HepG2 (cell line): ENCODE results near the gene LPO. TPM values are rescaled to one million over a fixed set of nuclear protein-coding genes. Genes with fewer than 3 reads are reported as not detected.
A peak's percentile ranks its signal among the peaks of the same experiment; 100 is the strongest.

Experiments used
- CCAR2 ChIP-seq: fragments of 200-400 bp; formaldehyde crosslinking; optimal IDR thresholded peaks from 2 replicates; pipeline ENCODE3; 2018; ENCODE audit warnings: low read depth, mild to moderate bottlenecking, low read length, moderate library complexity
- FOXC1 ChIP-seq: sonication (generic); formaldehyde crosslinking; IDR thresholded peaks from 2 replicates; pipeline ENCODE4 v1.8.0; 2022; ENCODE audit warnings: mild to moderate bottlenecking, missing genetic modification reagents, borderline replicate concordance
- HDAC6 ChIP-seq: fragments of 200-600 bp; sonication (generic); IDR thresholded peaks from 2 replicates; pipeline ENCODE4 v1.7.0; 2017; ENCODE audit warnings: mild to moderate bottlenecking, antibody characterized with exemption, low read length, low read depth
- KLF11 ChIP-seq: IDR thresholded peaks from 2 replicates; pipeline ENCODE4 v1.6.1; 2016; ENCODE audit warnings: missing compliant biosample characterization
- KLF16 ChIP-seq, 2 experiments: sonication (generic) in 1 of 2; formaldehyde crosslinking in 1 of 2; IDR thresholded peaks; 2 replicates each; pipeline versions ENCODE4 v1.6.1 to v1.8.0; 2016 to 2023; ENCODE audit warnings: missing genetic modification reagents in 2 of 2, missing compliant biosample characterization in 1 of 2
- KLF6 ChIP-seq: IDR thresholded peaks from 2 replicates; pipeline ENCODE4 v1.8.0; 2016; ENCODE audit warnings: missing biosample characterization, missing genetic modification reagents
- MIER3 ChIP-seq: IDR thresholded peaks from 2 replicates; pipeline ENCODE4 v1.6.1; 2016; ENCODE audit warnings: missing compliant biosample characterization, borderline replicate concordance
- NR2F6 ChIP-seq, 2 experiments: IDR thresholded peaks; 2 replicates each; pipeline ENCODE4 v1.6.1; 2016; ENCODE audit warnings: antibody characterized with exemption in 1 of 2, mild to moderate bottlenecking in 1 of 2
- NRL ChIP-seq: sonication (generic); formaldehyde crosslinking; IDR thresholded peaks from 2 replicates; pipeline ENCODE4 v1.5.0; 2020; ENCODE audit warnings: missing genetic modification reagents, mild to moderate bottlenecking, moderate library complexity, borderline replicate concordance
- RFX5 ChIP-seq: IDR thresholded peaks from 2 replicates; pipeline ENCODE4 v1.6.1; 2011; ENCODE audit warnings: low read depth, low read length, improper control_type of control experiment
- SETDB1 ChIP-seq: sonication (generic); formaldehyde crosslinking; IDR thresholded peaks from 2 replicates; pipeline ENCODE4 v1.5.1; 2020; ENCODE audit warnings: missing genetic modification reagents, mild to moderate bottlenecking, borderline replicate concordance
- SMARCC2 ChIP-seq: fragments of 450-650 bp; IDR thresholded peaks from 2 replicates; pipeline ENCODE4 v1.6.1; 2017; ENCODE audit warnings: antibody characterized with exemption, mild to moderate bottlenecking
- SMC3 ChIP-seq: IDR thresholded peaks from 2 replicates; pipeline ENCODE4 v1.6.1; 2011; ENCODE audit warnings: low read length, improper control_type of control experiment
- TBX2 ChIP-seq: sonication (generic); formaldehyde crosslinking; IDR thresholded peaks from 2 replicates; pipeline ENCODE4 v1.5.0; 2020; ENCODE audit warnings: missing genetic modification reagents, mild to moderate bottlenecking, borderline replicate concordance
- TEAD3 ChIP-seq: optimal IDR thresholded peaks from 2 replicates; pipeline ENCODE3; 2016; ENCODE audit warnings: borderline replicate concordance
- TRIM24 ChIP-seq: sonication (generic); formaldehyde crosslinking; IDR thresholded peaks from 2 replicates; pipeline ENCODE4 v1.8.0; 2022; ENCODE audit warnings: mild to moderate bottlenecking, missing genetic modification reagents
- YEATS2 ChIP-seq: sonication (generic); formaldehyde crosslinking; IDR thresholded peaks from 2 replicates; pipeline ENCODE4 v1.4.0; 2020; ENCODE audit warnings: missing genetic modification reagents, borderline replicate concordance
- ZBTB26 ChIP-seq: IDR thresholded peaks from 2 replicates; pipeline ENCODE4 v1.6.1; 2016; ENCODE audit warnings: missing compliant biosample characterization, missing genetic modification reagents, borderline replicate concordance
- ZBTB7B ChIP-seq: sonication (generic); formaldehyde crosslinking; IDR thresholded peaks from 2 replicates; pipeline ENCODE4 v1.4.0; 2020; ENCODE audit warnings: missing genetic modification reagents
- ZMYM4 ChIP-seq: sonication (generic); formaldehyde crosslinking; IDR thresholded peaks from 2 replicates; pipeline ENCODE4 v1.8.1; 2023; ENCODE audit warnings: mild to moderate bottlenecking, missing genetic modification reagents
- ZNF225 ChIP-seq: sonication (generic); formaldehyde crosslinking; IDR thresholded peaks from 2 replicates; pipeline ENCODE4 v1.4.0; 2020; ENCODE audit warnings: mild to moderate bottlenecking, missing genetic modification reagents
- ZNF335 ChIP-seq: sonication (generic); formaldehyde crosslinking; IDR thresholded peaks from 2 replicates; pipeline ENCODE4 v1.4.0; 2020; ENCODE audit warnings: missing genetic modification reagents
- ZNF44 ChIP-seq: sonication (generic); formaldehyde crosslinking; IDR thresholded peaks from 2 replicates; pipeline ENCODE4 v1.5.1; 2020; ENCODE audit warnings: mild to moderate bottlenecking, missing genetic modification reagents
- ZNF567 ChIP-seq: sonication (generic); formaldehyde crosslinking; IDR thresholded peaks from 2 replicates; pipeline ENCODE4 v1.8.1; 2023; ENCODE audit warnings: mild to moderate bottlenecking, missing genetic modification reagents, borderline replicate concordance
- ZNF580 ChIP-seq: IDR thresholded peaks from 2 replicates; pipeline ENCODE4 v1.6.1; 2016; ENCODE audit warnings: low read depth, borderline replicate concordance
- ZNF710 ChIP-seq: sonication (generic); formaldehyde crosslinking; IDR thresholded peaks from 2 replicates; pipeline ENCODE4 v1.5.0; 2020; ENCODE audit warnings: mild to moderate bottlenecking, missing genetic modification reagents, borderline replicate concordance
- ZNF740 ChIP-seq: sonication (generic); formaldehyde crosslinking; IDR thresholded peaks from 2 replicates; pipeline ENCODE4 v1.4.0; 2020; ENCODE audit warnings: missing genetic modification reagents
- polyA plus RNA-seq, 8 experiments: library from polyadenylated mRNA; depleted of rRNA in 3 of 8; stranded (reverse) in 7 of 8; unstranded in 1 of 8; fragments of >200 nt; fragmentation: Illumina TruSeq in 4 of 8; extraction: Trizol in 4 of 8; gene quantifications; 2 replicates each; pipeline versions ENCODE4 v1.2.1 to v1.2.3, GENCODE V29; 2011 to 2016; ENCODE audit warnings: low read depth in 4 of 8, missing spikeins in 1 of 8, mixed read lengths in 1 of 8; ENCODE audit not compliant: insufficient read depth in 1 of 8
- total RNA-seq, 5 experiments: library from RNA; depleted of rRNA; stranded (reverse); fragments of >200 nt; fragmentation: Illumina TruSeq; extraction: Trizol; gene quantifications; 2 replicates each; pipeline ENCODE4 v1.2.3, GENCODE V29; 2016; ENCODE audit warnings: low read depth in 1 of 5

Gene LPO
- total and polyA plus RNA-seq, 2 of the 13 experiments (the other 11 are each of a cell fraction or from before 2014, with no cell fraction given), result not detected

GRCh38 chr17:58317421-58318064 lies 79.2 kb downstream of the LPO start (continued):
- TF ChIP-seq SETDB1 (no peak), ZNF740 (no peak), TEAD3 (CRISPR knock-in tag) (peak; percentile 48), CCAR2 (peak; percentile 26), ZBTB7B (CRISPR knock-in tag) (no peak), ZNF710 (CRISPR knock-in tag) (no peak), ZNF580 (CRISPR knock-in tag) (peak; percentile 69; the same call in 1 of the 2 replicates), ZBTB26 (peak; percentile 55; the same call in 1 of the 2 replicates), TBX2 (CRISPR knock-in tag) (0 out of 2 replicates have a peak, but pooled peaks have one; percentile 23), NR2F6 (IDR thresholded peaks at IDR 0.05) (no peak), NR2F6 (CRISPR knock-in tag; IDR thresholded peaks at IDR 0.05) (0 out of 2 replicates have a peak, but pooled peaks have one; percentile 17), ZNF335 (CRISPR knock-in tag) (0 out of 2 replicates have a peak, but pooled peaks have one; percentile 28), MIER3 (0 out of 2 replicates have a peak, but pooled peaks have one; percentile 58), HDAC6 (no peak), KLF16 (CRISPR knock-in tag; IDR thresholded peaks at IDR 0.05) (0 out of 4 replicates have a peak, but pooled peaks of 1 of the 2 experiments have one; percentile 28), SMARCC2 (no peak), FOXC1 (CRISPR knock-in tag) (no peak; the same call in 1 of the 2 replicates), RFX5 (no peak), KLF6 (CRISPR knock-in tag) (no peak), YEATS2 (CRISPR knock-in tag) (peak; percentile 51; the same call in 1 of the 2 replicates), ZMYM4 (peak; percentile 26; the same call in 1 of the 2 replicates), ZNF44 (CRISPR knock-in tag) (no peak), KLF11 (0 out of 2 replicates have a peak, but pooled peaks have one; percentile 44), ZNF225 (CRISPR knock-in tag) (no peak), NRL (CRISPR knock-in tag) (no peak), SMC3 (peak; percentile 100), ZNF567 (CRISPR knock-in tag) (no peak), TRIM24 (CRISPR knock-in tag) (no peak)
